Stomach (tissue), 9 donors: ENCODE results near the gene PSD. TPM values are rescaled to one million over a fixed set of nuclear protein-coding genes. Genes with fewer than 3 reads are reported as not detected.

Experiments
- DNase-seq, 2 donors: peaks; one replicate each; pipeline versions ENCODE4 v3.0.0 to v3.0.0-alpha.2; 2013 to 2019
- H3K27ac ChIP-seq, 5 donors: fragments of 200-600 bp in 4 of 5; sonication (generic) in 4 of 5; one replicate each; pipeline ENCODE4 v1.5.1; 2013 to 2019; ENCODE audit warnings: mild to moderate bottlenecking in 1 of 5, moderate library complexity in 1 of 5
- H3K27me3 ChIP-seq, 3 donors: fragments of 200-600 bp; sonication (generic); one replicate each; pipeline ENCODE4 v1.5.1; 2017 to 2019; ENCODE audit warnings: mixed run types in 1 of 3
- H3K36me3 ChIP-seq, 4 donors: fragments of 200-600 bp; sonication (generic); 1 replicate in 3 of 4; 2 replicates in 1 of 4; pipeline ENCODE4 v1.5.1; 2016 to 2019
- H3K4me1 ChIP-seq, 4 donors: fragments of 200-600 bp; sonication (generic); one replicate each; pipeline ENCODE4 v1.5.1; 2016 to 2019
- H3K4me3 ChIP-seq, 4 donors: fragments of 200-600 bp; sonication (generic) in 3 of 4; one replicate each; pipeline ENCODE4 v1.5.1; 2016 to 2019; ENCODE audit warnings: mild to moderate bottlenecking in 1 of 4
- H3K9me3 ChIP-seq, 4 donors: fragments of 200-600 bp; sonication (generic); one replicate each; pipeline ENCODE4 v1.5.1; 2016 to 2019
- EP300 ChIP-seq: sonication (generic); formaldehyde crosslinking; IDR thresholded peaks from one replicate; pipeline ENCODE4 v1.6.1; 2017; ENCODE audit warnings: antibody characterized with exemption
- POLR2A ChIP-seq, 4 donors: fragments of 450-650 bp; IDR thresholded peaks; one replicate each; pipeline ENCODE4 v1.6.1; 2016; ENCODE audit warnings: antibody characterized with exemption in 4 of 4, control low read depth in 2 of 4, mild to moderate bottlenecking in 1 of 4, moderate library complexity in 1 of 4
- POLR2AphosphoS5 ChIP-seq, 3 donors: sonication (generic); formaldehyde crosslinking; IDR thresholded peaks; one replicate each; pipeline ENCODE4 v1.6.1; 2016; ENCODE audit warnings: antibody characterized with exemption in 3 of 3
- WGBS, 5 donors: extraction: QIAGEN DNeasy Blood & Tissue Kit in 3 of 5; methylation state at CpG; one replicate each; pipeline versions ENCODE4 v1.1.5 to v1.1.7; 2013 to 2018; 5-methylcytosine and 5-hydroxymethylcytosine counted together
- intact Hi-C: fragments of 100-400 bp; cut with DNase I; formaldehyde crosslinking; loops from one replicate; pipeline ENCODE4 v1.15.1; 2023; ENCODE audit warnings: low total_unique reads
- polyA plus RNA-seq, 3 donors: library from polyadenylated mRNA; stranded (reverse); fragments of 200-250 nt; gene quantifications; one replicate each; pipeline ENCODE4 v1.2.3, GENCODE V29; 2013
- total RNA-seq, 5 donors: library from RNA; depleted of rRNA; stranded (reverse); fragments of >200 nt; gene quantifications; one replicate each; pipeline versions ENCODE4 v1.1.0 to v1.2.3, GENCODE V29; 2014 to 2016
- TF ChIP-seq, protein P1 (sequence below), 7 experiments: fragments of 450-650 bp in 4 of 7; fragments of 200-600 bp in 3 of 7; sonication (generic) in 3 of 7; IDR thresholded peaks; one replicate each; pipeline ENCODE4 v1.5.1; 2016 to 2019; ENCODE audit warnings: antibody characterized with exemption in 7 of 7, control low read depth in 2 of 7, mild to moderate bottlenecking in 1 of 7
- donor health status: healthy with polysubstance abuse.
- donor health status: Bipolar disorder and iron deficiency.
- donor health status: healthy.

The PSD gene
- total and polyA plus RNA-seq, 8 donors = 2.2 to 74.7 (median 24.5) TPM

DNA sequence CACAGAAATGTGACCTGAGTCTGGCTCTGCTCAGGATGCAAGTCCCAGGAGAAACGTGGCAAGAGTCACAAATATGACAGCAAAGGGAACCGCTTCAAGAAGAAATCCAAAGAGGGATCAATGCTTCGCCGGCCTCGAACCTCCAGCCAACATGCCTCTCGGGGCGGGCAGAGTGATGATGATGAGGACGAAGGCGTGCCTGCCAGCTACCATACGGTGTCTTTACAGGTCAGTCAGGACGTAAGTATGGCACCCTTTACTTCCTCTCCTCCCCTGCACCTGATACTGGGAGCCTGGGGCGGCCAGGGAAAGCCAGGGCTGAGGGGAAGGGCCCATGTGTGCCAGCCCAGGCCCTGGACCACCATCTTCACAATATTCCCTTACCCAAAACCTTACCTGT lies 41.7 kb downstream of the PSD start:
- TF ChIP-seq, protein P1, sequence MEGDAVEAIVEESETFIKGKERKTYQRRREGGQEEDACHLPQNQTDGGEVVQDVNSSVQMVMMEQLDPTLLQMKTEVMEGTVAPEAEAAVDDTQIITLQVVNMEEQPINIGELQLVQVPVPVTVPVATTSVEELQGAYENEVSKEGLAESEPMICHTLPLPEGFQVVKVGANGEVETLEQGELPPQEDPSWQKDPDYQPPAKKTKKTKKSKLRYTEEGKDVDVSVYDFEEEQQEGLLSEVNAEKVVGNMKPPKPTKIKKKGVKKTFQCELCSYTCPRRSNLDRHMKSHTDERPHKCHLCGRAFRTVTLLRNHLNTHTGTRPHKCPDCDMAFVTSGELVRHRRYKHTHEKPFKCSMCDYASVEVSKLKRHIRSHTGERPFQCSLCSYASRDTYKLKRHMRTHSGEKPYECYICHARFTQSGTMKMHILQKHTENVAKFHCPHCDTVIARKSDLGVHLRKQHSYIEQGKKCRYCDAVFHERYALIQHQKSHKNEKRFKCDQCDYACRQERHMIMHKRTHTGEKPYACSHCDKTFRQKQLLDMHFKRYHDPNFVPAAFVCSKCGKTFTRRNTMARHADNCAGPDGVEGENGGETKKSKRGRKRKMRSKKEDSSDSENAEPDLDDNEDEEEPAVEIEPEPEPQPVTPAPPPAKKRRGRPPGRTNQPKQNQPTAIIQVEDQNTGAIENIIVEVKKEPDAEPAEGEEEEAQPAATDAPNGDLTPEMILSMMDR (IDR thresholded peaks at IDR 0.05) = no peak
- TF ChIP-seq POLR2A (IDR thresholded peaks at IDR 0.05) = no peak
- no peak for TF ChIP-seq EP300
- TF ChIP-seq POLR2AphosphoS5 (IDR thresholded peaks at IDR 0.05) = no peak
- H3K4me3 ChIP-seq = no peak overlapping the region
- H3K27me3 ChIP-seq = no peaks in the 10 kb centered on the region
- H3K4me1 ChIP-seq = no peaks in the 10 kb centered on the region
- DNase-seq = no peak
- H3K36me3 ChIP-seq = peaks cover 75 to 100% (median 100%) of the 10 kb centered on the region in 4 donors
- no peaks in the 10 kb centered on the region for H3K9me3 ChIP-seq
- no peak overlapping the region for H3K27ac ChIP-seq
- 90 to 96% (median 94%) methylated on average over 12 of the region's 12 CpGs for WGBS, 5 donors
- intact Hi-C loops = no loop called here

DNA sequence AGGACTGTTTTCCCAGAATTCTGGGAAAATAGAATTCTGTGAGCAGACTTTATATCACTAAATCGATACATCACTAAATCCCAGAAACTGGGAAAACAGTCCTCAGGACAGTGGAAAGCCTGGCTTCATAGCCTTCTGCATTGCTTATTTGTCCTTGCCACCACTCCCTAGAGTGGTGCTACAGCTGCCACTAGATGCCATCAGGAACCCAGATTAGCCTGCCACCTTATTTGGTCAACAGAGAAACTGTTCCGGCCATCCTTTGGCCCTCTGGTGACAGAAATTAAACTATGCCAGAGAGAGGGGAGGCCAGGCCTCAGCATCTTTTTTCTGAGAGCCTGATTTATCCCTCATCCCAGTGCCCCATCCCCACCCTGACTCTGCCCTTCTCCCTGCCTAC lies 42.7 kb downstream of the PSD start:
- no peak overlapping the region for H3K27ac ChIP-seq
- H3K4me3 ChIP-seq = no peak overlapping the region
- H3K36me3 ChIP-seq = peaks cover 77 to 100% (median 100%) of the 10 kb centered on the region in 4 donors
- H3K27me3 ChIP-seq = no peaks in the 10 kb centered on the region
- no peak for TF ChIP-seq POLR2A (IDR thresholded peaks at IDR 0.05)
- no peak for TF ChIP-seq POLR2AphosphoS5 (IDR thresholded peaks at IDR 0.05)
- TF ChIP-seq, protein P1 (IDR thresholded peaks at IDR 0.05) = no peak
- TF ChIP-seq EP300 = no peak
- intact Hi-C loops = no loop called here
- WGBS, 5 donors = 75 to 90% (median 87%) methylated on average over 2 of the region's 2 CpGs
- no peaks in the 10 kb centered on the region for H3K9me3 ChIP-seq
- no peaks in the 10 kb centered on the region for H3K4me1 ChIP-seq
- no peak for DNase-seq

GRCh38 chr10:102375250-102375649 lies 43.3 kb downstream of the PSD start:
- no peaks in the 10 kb centered on the region for H3K4me1 ChIP-seq
- TF ChIP-seq, protein P1 (IDR thresholded peaks at IDR 0.05) = no peak
- TF ChIP-seq POLR2A (IDR thresholded peaks at IDR 0.05) = no peak
- no peak for TF ChIP-seq EP300
- no peak for TF ChIP-seq POLR2AphosphoS5 (IDR thresholded peaks at IDR 0.05)
- intact Hi-C loops = no loop called here
- no peak overlapping the region for H3K4me3 ChIP-seq
- H3K9me3 ChIP-seq = no peaks in the 10 kb centered on the region
- no peaks in the 10 kb centered on the region for H3K27me3 ChIP-seq
- H3K36me3 ChIP-seq = peaks cover 77 to 100% (median 100%) of the 10 kb centered on the region in 4 donors
- no peak overlapping the region for H3K27ac ChIP-seq
- no peak for DNase-seq
- 85 to 93% (median 92%) methylated on average over 7 of the region's 7 CpGs for WGBS, 5 donors

GRCh38 chr10:102371295-102371694 lies 47.3 kb downstream of the PSD start:
- peaks cover 86 to 100% (median 100%) of the 10 kb centered on the region in 4 donors for H3K36me3 ChIP-seq
- TF ChIP-seq EP300 (no peak), POLR2A (IDR thresholded peaks at IDR 0.05) (no peak), POLR2AphosphoS5 (IDR thresholded peaks at IDR 0.05) (no peak)
- TF ChIP-seq, protein P1 (IDR thresholded peaks at IDR 0.05) = no peak

More at GRCh38 chr10:102371295-102371694, 47.3 kb downstream of the PSD start:
- WGBS, 5 donors = 93 to 100% (median 98%) methylated on average over 2 of the region's 2 CpGs
- intact Hi-C loops = no loop called here
- H3K9me3 ChIP-seq = no peaks in the 10 kb centered on the region
- H3K27me3 ChIP-seq = no peaks in the 10 kb centered on the region
- H3K4me3 ChIP-seq = no peak overlapping the region
- no peak overlapping the region for H3K27ac ChIP-seq
- DNase-seq = no peak
- no peaks in the 10 kb centered on the region for H3K4me1 ChIP-seq
